Uterus (tissue), 2 donors: ENCODE results near the gene PRPF38A.

Experiments used
- POLR2A ChIP-seq, 2 donors: fragments of 450-650 bp; IDR thresholded peaks; one replicate each; pipeline ENCODE4 v1.6.1; 2016; ENCODE audit warnings: antibody characterized with exemption in 2 of 2, mild to moderate bottlenecking in 1 of 2, moderate library complexity in 1 of 2
- TF ChIP-seq, protein P1 (sequence below), 4 experiments: fragments of 200-600 bp in 2 of 4; fragments of 450-650 bp in 2 of 4; sonication (generic) in 2 of 4; IDR thresholded peaks; one replicate each; pipeline ENCODE4 v1.5.1; 2016 to 2019; ENCODE audit warnings: antibody characterized with exemption in 4 of 4, mild to moderate bottlenecking in 2 of 4, moderate library complexity in 1 of 4

DNA sequence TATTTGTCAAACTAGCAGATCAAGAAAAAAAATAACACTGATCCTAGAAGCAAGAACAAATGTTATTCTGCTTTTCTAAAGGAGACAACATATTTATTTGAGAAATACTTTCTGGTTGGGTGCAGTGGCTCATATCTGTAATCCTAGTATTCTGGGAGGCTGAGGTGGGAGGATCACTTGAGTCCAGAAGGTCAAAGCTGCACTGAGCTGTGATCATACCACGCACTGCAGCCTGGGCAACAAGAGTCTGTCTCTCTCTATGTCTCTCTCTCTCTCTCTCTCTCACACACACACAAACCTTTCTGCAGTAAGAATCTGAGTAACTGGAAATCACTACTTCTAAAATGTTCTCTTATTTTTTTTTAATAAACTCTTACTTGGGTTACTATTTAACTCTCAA lies 31.2 kb downstream of the PRPF38A start:
- TF ChIP-seq, protein P1, sequence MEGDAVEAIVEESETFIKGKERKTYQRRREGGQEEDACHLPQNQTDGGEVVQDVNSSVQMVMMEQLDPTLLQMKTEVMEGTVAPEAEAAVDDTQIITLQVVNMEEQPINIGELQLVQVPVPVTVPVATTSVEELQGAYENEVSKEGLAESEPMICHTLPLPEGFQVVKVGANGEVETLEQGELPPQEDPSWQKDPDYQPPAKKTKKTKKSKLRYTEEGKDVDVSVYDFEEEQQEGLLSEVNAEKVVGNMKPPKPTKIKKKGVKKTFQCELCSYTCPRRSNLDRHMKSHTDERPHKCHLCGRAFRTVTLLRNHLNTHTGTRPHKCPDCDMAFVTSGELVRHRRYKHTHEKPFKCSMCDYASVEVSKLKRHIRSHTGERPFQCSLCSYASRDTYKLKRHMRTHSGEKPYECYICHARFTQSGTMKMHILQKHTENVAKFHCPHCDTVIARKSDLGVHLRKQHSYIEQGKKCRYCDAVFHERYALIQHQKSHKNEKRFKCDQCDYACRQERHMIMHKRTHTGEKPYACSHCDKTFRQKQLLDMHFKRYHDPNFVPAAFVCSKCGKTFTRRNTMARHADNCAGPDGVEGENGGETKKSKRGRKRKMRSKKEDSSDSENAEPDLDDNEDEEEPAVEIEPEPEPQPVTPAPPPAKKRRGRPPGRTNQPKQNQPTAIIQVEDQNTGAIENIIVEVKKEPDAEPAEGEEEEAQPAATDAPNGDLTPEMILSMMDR (IDR thresholded peaks at IDR 0.05), result no peak
- no peak for TF ChIP-seq POLR2A (IDR thresholded peaks at IDR 0.05)
